IPS-NIHi7 (cell line): Measurements from ENCODE around the gene TRIM69.

Source experiments
- DNase-seq: peaks from one replicate; pipeline ENCODE4 v3.0.0; 2012; ENCODE audit warnings: mixed read lengths; ENCODE audit errors: extremely low spot score

Gene TRIM69

DNA sequence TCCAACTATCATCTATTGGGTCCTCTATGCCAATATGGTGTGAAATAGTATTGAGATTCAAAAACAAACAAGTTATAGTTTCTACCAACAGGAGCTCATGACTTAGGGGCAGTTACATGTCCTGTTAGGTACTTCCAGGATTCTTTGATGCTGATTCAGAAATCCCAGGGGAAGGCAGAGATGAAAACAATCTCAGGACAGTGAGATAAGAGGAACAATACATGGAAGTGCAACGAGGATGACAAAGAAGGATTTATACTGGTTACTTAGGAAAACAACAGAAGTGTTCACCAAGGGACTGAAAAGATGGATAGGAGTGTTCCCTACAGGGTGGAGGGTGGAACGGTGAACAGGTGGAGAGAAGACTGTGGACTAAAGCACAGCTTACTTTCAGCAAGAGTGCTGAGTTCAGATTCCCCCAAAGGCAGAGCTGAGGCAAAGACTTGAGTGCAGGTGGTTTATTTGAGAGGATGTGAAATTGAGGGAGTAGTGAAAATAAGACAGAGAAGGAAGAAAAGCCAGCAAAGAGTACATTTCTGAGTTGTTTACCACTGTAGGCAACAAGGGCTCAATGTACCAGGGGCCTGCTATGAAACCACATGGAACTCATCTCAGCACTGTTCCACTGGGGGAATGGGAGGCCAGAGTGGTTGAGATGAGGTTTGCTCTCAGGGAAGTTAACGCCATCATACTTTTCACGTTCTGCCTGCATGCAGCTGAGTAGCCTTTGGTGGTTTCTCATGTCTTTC is 68.1 kb downstream of the TRIM69 start:
- no peak for DNase-seq

DNA sequence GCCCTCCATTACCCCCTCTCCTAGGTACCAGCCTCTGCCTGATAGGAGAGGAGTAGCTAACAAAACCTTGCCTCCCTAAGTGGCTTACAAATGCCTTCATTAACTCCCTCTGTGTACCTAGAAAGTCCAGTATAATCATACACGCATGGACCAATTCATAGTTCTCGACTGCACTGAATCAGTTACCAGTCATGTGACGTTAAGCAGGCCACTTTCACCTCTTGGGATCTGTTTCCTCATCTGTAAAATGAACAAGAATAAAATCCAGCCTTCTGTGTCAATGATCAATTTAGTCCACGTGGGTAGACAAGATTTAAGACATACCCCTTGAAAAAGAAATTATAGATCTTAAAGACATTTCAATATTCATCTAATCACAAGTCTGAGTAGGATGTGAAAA is 72.2 kb downstream of the TRIM69 start:
- DNase-seq = no peak

DNA sequence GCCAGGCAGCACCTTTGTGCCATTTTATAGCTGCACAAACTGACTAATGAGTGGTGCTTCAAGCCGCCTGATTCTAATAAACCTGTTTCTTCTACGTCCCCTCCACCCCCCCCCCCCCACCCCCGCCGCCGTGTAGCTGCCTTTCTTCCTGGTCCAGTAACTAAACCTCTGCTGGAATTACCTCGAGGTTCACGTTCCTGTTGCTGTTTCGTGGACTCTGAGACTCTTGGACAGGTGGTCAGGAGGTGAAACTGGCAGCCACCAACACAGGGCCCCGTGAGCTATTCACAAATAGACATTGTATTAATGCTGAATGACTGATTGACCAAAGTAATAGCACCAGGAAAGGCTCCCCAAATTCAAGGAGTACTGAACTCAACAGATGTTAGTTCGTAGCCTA is 73.9 kb downstream of the TRIM69 start:
- no peak for DNase-seq

DNA sequence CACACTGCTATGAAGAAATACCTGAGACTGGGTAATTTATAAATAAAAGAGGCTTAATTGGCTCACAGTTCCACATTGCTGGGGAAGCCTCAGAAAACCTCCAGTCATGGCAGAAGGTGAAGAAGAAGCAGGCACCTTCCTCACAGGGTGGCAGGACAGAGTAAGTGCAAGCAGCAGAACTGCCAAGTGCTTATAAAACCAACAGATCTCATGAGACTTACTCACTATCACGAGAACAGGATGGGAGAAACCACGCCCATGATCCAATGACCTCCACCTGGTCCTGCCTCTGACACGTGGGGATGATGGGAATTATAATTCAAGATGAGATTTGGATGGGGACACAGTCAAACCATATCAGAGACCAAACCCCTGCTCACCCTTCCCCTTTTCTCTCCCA is 75.0 kb downstream of the TRIM69 start:
- DNase-seq = no peak

DNA sequence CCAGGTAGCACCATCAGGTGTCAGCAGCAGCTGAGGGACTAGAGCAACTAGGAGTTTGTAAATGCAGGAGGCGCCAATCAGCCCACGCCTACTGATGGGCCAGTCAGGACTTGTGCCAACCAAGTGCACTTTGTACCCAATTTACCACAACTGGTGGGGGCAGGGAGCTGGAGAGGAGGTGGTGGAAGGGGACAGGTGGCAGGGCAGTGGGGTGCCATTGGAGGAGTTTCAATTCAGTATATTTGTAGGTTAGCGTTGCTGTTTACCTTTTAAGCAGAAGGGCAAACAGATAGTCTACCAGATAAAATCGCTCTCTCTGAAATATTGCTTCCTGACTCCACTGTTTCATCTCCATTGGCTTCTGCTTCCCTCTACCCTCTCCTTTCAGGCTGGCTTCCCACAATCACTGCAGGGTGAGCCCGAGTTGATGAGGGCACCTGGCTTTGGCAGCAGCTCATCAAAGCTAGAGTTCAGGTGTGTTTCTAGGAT is 75.7 kb downstream of the TRIM69 start:
- no peak for DNase-seq

DNA sequence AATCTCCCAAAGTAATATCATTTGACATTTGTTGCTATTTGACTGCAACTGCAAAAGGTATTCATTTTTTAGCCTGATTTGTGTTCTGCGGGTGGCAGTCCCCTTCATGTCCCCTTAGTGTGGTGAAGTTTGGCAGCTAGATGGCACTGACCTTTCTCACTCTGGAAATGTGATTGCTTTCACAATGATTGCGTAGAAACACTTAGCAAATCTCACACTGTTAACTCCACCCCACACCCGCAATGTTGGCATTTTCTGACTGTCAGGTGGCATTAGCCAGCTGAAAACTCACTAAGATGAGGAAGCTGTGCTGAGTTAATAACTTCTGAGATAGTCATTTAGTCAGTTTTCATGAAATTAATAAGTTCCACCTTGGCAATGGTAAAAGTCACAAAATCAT is 76.9 kb downstream of the TRIM69 start:
- no peak for DNase-seq
